ENCODE measurements around the gene ELF4. TPM values are rescaled to one million over a fixed set of nuclear protein-coding genes. Genes with fewer than 3 reads are reported as not detected.

Gene ELF4
- total and polyA plus RNA-seq, 2 experiments from 2014 or later, result 13.6 to 21.1 TPM

- TF ChIP-seq CTCF (IDR thresholded peaks at IDR 0.05; ENCODE audit: poor library complexity) (no peak), EZH2phosphoT487 (IDR thresholded peaks at IDR 0.05; ENCODE audit: low read depth, severe bottlenecking, unreplicated experiment) (no peak), EZH2 (IDR thresholded peaks at IDR 0.05; ENCODE audit: borderline replicate concordance) (no peak)
- no peaks in the 10 kb centered on the region for H3K9me3 ChIP-seq (ENCODE audit: low read depth)
- H3K4me3 ChIP-seq, result no peak overlapping the region
- H3K36me3 ChIP-seq (replicated peaks; ENCODE audit: insufficient read depth, low read depth), result no peaks in the 10 kb centered on the region
- H3K9me2 ChIP-seq (replicated peaks; ENCODE audit: insufficient read depth), result no peaks in the 10 kb centered on the region
- H4K20me1 ChIP-seq (ENCODE audit: insufficient read depth, poor library complexity, severe bottlenecking), result no peaks in the 10 kb centered on the region
- H3K4me1 ChIP-seq (ENCODE audit: insufficient read depth), result peaks cover 4% of the 10 kb centered on the region
- H3K27ac ChIP-seq, result no peak overlapping the region
- 81% methylated on average over 15 of the region's 15 CpGs for WGBS (ENCODE audit: low lambda C conversion rate, missing lambda C conversion rate)
- H3K79me2 ChIP-seq, result peaks cover 5% of the 10 kb centered on the region
- no peak for DNase-seq (ENCODE audit: low spot score)
- H3K27me3 ChIP-seq, result no peaks in the 10 kb centered on the region
- H2AFZ ChIP-seq, result no peak overlapping the region
- H3K4me2 ChIP-seq, result no peak overlapping the region
Observed at GRCh38 chrX:130083656-130084382, 26.5 kb downstream of the ELF4 start.

DNA sequence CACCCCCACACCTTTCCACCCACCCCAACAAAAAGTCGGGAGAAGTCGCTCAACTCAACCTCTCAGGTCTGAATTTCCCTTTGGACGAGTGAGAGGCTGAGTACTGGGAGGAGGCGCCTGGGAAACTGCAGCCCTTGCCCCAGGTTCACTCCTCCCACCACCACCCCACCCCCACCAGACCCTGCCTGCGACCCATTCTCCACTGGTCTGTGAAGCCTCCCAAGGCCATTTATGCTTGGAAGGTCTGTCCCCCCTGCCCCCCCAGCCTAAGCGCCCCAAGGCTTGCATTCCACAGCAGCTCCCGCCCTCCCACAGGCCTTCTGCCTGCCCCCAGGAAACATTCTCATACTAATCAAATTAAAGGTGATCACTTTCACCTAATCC lies 27.2 kb downstream of the ELF4 start:
- Histone ChIP-seq H2AFZ (no peak overlapping the region), H3K9me3 (ENCODE audit: low read depth) (no peaks in the 10 kb centered on the region), H4K20me1 (ENCODE audit: insufficient read depth, poor library complexity, severe bottlenecking) (no peaks in the 10 kb centered on the region), H3K27ac (no peak overlapping the region), H3K9me2 (replicated peaks; ENCODE audit: insufficient read depth) (no peaks in the 10 kb centered on the region), H3K4me3 (no peak overlapping the region), H3K36me3 (replicated peaks; ENCODE audit: insufficient read depth, low read depth) (no peaks in the 10 kb centered on the region), H3K79me2 (peaks cover 5% of the 10 kb centered on the region), H3K27me3 (no peaks in the 10 kb centered on the region), H3K4me2 (no peak overlapping the region), H3K4me1 (ENCODE audit: insufficient read depth) (peaks cover 4% of the 10 kb centered on the region)
- WGBS (ENCODE audit: low lambda C conversion rate, missing lambda C conversion rate), result 49% methylated on average over 3 of the region's 7 CpGs
- TF ChIP-seq EZH2phosphoT487 (IDR thresholded peaks at IDR 0.05; ENCODE audit: low read depth, severe bottlenecking, unreplicated experiment) (no peak), EZH2 (IDR thresholded peaks at IDR 0.05; ENCODE audit: borderline replicate concordance) (no peak), CTCF (IDR thresholded peaks at IDR 0.05; ENCODE audit: poor library complexity) (no peak)
- DNase-seq (ENCODE audit: low spot score), result no peak

- H3K4me3 ChIP-seq, result no peak overlapping the region
Observed at GRCh38 chrX:130082244-130083106, 27.8 kb downstream of the ELF4 start.

More at GRCh38 chrX:130082244-130083106, 27.8 kb downstream of the ELF4 start:
- Histone ChIP-seq H3K27me3 (no peaks in the 10 kb centered on the region), H4K20me1 (ENCODE audit: insufficient read depth, poor library complexity, severe bottlenecking) (no peaks in the 10 kb centered on the region), H3K4me1 (ENCODE audit: insufficient read depth) (peaks cover 4% of the 10 kb centered on the region), H3K79me2 (peaks cover 2% of the 10 kb centered on the region), H2AFZ (no peak overlapping the region), H3K9me3 (ENCODE audit: low read depth) (no peaks in the 10 kb centered on the region), H3K27ac (no peak overlapping the region), H3K36me3 (replicated peaks; ENCODE audit: insufficient read depth, low read depth) (no peaks in the 10 kb centered on the region), H3K4me2 (no peak overlapping the region), H3K9me2 (replicated peaks; ENCODE audit: insufficient read depth) (no peaks in the 10 kb centered on the region)
- no peak for TF ChIP-seq CTCF (IDR thresholded peaks at IDR 0.05; ENCODE audit: poor library complexity)
- TF ChIP-seq EZH2 (IDR thresholded peaks at IDR 0.05; ENCODE audit: borderline replicate concordance), result no peak
- TF ChIP-seq EZH2phosphoT487 (IDR thresholded peaks at IDR 0.05; ENCODE audit: low read depth, severe bottlenecking, unreplicated experiment), result no peak
- no peak for DNase-seq (ENCODE audit: low spot score)
- 80% methylated on average over 25 of the region's 28 CpGs for WGBS (ENCODE audit: low lambda C conversion rate, missing lambda C conversion rate)

All from hepatocyte (in vitro differentiated cells).